HG03045 (cell line): ENCODE data around the gene IL37.
A peak's percentile ranks its signal among the peaks of the same experiment; 100 is the strongest.

ENCODE experiments used
- ATAC-seq: cut with Tn5 transposase; IDR thresholded peaks from one replicate; pipeline ENCODE4 v1.9.1; 2021; ENCODE audit warnings: mild to moderate bottlenecking, moderate library complexity; ENCODE audit not compliant: unreplicated experiment

Gene IL37, protein sequence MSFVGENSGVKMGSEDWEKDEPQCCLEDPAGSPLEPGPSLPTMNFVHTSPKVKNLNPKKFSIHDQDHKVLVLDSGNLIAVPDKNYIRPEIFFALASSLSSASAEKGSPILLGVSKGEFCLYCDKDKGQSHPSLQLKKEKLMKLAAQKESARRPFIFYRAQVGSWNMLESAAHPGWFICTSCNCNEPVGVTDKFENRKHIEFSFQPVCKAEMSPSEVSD

DNA sequence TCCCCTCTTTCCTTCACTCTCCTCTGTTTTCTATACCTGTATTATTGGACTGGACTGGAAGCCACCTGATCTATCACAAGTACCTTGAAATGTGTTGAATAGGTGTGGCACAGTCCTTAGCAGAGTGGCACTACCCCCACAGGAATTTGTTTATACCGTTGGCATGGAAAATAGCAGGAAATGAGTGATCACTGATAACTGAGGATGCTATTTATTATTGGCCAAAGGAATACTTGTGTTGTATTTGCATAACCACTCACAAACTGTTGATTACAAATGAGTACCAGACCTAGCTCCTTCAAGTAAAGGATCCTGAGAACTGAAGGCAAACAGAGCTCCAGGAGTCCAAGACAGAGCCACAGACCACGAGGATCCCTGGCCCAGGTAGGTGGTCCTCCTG lies at the start of gene IL37:
IL37 (plus strand) TSS at position 301 of the 400 bp plus-strand sequence. CDS start 1,848 bp downstream, outside the sequence.
- no peak for ATAC-seq

DNA sequence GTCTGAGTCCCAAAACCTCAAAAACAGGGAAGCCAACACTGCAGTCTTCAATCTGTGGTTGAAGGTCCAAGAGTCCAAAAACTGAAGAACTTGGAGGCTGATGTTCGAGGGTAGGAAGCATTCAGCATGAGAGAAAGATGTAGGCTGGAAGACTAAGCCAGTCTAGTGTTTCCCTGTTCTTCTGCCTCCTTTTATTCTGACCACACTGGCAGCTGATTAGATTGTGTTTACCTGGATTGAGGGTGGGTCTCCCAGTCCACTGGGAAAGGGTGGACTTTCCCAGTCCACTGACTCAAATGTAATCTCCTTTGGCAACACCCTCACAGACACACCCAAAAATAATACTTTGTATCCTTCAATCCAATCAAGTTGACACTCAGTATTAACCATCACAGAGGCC lies 46.9 kb upstream of the IL37 start:
- ATAC-seq, result no peak

DNA sequence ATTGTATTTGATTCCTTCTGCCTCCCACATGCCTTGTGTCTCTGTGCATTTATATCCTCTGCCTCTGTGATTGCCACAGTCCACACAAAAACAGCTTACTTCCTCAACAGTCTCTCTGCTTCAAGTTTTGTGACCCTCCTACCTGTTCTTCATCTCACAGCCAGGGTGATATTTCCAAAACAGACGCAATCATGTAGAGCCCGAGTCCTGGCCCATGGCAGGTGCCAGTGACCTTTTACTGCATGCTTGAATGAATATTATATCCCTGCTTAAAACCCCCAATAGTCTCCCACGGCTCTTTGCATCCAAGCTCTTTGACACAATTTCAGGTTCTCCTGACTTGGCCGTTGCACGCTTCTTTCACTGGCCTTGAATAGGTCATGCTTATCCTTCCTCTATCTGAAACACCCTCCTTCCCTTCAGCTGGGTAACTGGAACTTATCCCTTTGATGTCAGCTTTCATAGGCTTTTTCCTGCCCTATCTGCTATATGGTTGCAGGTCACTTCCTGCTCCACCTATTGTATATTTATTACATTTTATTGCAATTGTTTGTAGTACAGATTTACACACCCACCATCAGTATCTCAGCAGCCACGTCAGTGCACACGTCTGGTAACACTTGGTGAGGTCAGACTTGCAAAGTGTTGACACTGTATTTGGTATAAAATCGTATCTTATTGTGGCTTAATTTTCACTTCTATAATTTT lies 44.7 kb upstream of the IL37 start:
- ATAC-seq, result no peak

DNA sequence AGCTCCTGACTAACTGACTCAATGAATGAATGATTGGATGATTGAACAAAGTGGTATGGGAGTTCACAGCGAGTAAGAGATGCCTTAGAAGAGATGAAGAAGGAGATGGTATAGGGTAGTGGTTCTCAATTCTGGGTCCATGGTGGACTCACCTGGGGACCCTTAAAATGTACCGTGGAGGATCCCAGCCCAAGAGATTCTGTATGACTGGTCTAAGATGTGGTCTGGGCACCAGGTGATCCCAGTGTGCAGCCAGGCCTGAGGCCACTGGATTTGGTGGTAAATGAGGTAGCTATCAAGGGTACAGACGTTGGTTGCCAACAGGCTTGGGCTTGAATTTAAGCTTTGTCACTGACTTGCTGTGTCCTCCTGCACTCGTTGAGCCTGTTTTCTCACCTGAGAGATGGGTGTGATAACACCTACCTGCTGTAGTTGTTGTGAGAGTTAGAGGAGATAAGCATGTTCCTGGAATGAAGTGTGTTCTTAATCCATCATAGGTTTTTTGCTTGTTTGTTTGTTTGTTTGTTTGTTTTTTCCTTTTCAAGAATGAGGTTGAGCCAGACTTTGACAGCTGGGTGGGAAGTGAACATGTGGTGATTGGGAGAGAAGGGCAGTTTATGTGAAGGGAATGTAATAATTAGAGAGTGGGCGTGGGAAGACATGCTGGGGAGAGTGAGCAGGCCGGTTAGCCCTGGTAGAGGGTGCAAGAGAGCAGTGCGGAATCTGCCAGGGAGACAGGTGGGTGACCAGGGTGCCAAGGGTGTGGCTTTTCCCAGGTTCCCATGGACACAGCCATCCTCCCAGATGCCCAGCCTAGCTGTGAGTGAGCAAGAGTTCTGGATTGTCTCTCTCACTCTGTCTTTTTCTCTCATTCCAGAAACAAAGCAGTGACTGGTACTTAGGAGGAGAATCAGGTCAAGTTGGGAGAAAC lies 43.0 kb upstream of the IL37 start:
- ATAC-seq, result no peak

DNA sequence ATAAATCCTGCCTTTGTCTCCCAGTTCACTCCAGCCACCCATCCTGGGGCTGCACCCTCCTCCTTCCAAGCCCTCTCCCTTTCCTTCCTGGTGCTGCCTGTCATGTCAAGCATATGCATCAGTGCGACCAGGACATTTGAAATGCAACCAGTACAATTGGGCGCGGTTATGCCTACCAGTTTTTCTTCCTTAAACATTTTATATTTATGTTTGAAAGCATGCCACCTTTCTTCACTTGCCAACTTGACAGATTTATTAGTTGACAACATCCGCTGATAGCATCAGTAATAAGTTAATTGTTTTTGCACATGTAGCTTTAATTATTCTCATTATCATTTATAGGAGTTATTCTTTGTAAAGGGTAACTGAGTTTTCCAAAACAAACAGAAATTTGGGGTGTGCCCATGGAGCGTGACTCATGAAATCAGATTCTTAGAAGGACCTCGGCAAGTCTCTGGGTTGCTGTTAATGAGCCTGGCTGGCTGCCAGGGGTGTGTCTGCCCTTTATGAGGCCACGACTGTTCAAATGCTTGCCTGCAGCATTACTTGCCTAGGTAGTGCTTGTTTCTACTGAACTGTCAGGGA lies 41.6 kb upstream of the IL37 start:
- no peak for ATAC-seq

DNA sequence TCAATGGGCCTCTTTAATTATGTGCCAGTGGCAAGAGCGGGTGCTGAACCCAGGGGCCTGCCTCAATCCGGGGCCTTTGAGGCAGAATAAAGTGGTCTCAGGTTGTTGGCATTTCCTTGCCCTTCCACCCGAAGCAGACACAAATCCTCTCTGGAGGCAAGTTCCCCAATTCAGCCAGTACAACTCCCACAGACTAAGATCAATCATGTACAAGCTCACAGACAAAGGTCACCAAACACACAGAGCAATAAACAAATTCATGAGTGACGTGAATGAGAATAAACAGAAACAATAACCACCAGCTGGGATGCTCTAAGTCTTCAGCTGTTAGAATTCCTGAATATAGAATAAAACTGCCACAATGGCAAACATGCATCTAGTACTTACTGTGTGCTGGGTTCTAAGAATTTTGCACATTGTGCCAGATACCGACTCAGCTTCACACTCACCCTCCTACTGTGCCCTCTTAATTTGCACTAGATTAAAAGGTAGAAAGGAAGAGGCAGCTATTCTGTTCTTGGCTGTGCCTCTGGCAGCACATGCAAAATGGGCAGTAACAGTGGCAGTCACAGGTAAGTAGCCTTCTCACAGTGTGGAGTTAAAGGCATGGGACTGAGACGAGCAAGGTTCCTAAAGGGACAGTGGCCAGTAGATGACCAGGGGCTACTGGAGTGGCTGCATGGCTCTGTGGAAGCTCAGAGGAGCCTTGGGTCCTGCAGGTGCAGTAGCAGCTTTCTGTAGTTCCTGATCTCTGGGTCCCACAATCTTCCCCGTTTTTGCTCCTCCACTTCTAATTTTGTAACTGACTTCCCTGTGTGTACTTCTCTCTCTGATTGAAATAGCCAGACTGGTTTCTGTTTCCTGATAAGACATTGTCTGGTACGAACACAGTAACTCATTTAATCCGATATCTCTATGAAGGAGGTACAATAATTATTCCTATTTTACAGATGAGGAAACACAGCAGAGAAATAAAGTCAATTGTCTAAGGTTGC lies 39.8 kb upstream of the IL37 start:
- ATAC-seq, result no peak

DNA sequence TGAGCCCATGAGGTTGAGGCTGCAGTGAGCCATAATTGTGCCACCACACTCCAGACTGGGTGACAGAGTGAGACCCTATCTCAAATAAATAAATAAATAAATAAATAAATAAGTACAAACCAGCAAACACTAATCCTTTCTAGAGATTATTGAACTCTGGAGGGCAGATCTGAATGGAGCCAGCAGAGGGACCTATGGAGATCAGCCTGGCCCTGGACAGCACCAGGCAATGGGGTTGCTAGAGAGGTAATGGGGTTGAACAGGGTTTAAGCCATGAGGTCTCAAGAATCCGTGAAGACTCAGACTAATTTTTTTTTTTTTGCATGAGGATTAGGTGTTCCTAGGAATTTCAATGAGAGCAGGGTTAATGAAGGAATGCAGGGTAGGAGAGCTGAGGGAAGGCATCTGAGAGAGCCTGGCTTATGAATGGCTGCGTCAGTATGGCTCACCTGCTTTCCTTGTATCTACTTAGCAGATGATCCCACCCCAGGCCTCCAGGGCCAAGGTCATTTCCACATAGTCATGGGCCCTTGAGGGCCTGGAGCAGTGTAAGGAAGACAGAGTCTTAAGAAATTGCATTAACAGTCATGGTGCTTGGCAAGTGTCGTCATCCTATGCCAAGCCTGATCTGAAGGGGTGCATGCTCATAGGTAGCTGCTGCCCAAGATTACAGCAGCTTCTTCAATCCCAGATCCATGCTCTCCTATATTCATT lies 34.6 kb upstream of the IL37 start:
- ATAC-seq, result no peak

DNA sequence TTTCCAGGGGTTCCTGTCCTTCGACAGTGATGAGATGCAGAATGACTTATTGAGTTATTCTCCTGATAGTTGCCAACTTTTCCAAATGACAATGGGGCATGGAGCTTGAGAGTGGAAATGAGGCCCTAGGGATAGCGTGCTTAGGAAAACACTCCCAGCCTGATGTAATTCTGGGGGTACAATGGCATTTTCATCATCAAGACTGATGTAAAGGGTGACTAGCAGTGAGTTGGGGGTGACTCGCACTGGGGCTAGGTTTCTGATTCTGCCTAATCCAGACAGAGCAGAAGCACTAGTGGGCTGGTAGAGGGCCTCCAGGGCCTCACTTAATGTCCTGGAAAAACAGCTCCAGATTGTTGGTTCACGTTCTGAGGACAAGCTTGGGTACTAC lies 34.0 kb upstream of the IL37 start:
- no peak for ATAC-seq

DNA sequence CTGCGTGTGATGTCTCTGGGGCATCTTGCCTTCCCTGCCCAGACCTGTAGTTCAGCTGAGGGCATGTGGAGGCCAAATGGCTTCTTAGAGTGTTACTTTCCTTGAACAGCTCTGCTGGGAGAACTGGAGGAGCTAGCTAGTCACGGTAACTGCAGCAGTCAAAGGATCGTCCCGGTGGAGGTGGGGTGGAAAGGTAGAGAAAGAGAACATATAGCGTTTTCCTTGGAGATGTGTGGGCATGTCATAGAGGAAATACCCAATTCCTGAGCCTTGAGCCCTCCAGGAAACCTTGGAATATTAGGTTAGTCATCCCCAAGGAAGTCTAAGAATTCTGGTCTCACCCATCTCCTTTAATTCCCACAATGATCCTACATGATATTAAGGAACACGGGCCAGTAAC lies 33.5 kb upstream of the IL37 start:
- ATAC-seq, result no peak

DNA sequence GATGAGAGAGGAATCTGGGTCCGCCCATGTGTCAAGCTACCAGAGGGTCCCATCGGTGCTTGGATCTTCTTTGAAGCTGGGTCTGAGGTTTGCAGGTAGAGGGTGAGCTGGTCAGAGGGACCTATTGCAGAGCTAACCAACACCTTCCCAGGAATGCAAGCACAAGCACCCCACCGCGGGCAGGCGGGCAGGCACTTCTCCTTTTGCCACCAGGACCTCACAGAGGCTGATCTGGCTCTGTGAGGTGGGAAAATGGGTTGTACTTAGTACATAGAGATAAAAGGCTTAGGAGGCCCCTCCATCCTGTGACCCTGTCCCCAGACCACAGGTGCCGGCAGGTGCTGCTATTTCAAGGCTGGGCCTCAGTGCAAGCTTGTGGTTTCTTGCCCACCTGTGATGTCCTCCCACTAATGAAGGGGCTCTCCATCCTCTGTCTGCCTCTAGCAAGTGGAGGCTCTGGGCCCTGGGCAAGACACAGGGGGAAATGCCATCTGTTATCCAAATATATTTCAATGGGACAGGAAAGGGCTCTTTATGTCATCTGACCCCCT lies 31.4 kb upstream of the IL37 start:
- no peak for ATAC-seq

DNA sequence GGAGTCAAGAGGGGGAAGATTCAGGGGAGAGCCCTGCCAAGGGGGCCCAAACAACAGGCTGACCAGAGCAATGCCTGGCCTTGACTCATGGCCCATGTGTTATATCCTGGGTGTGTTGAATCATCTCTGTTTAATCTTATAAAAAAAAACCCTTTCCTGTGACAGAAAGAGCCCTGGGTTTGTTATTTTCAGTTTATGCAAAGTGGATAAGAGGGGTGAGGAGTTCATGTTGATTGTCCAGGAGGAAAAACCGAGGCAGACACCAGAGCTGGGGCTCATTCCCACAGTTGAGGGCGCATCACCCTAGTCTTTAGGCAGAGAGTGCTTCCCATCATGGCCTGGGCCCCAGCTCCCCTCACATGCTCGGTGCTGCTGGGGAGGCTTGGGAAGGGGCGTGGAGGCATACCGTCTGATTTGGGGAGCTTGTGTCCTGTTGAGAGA lies 30.9 kb upstream of the IL37 start:
- no peak for ATAC-seq

DNA sequence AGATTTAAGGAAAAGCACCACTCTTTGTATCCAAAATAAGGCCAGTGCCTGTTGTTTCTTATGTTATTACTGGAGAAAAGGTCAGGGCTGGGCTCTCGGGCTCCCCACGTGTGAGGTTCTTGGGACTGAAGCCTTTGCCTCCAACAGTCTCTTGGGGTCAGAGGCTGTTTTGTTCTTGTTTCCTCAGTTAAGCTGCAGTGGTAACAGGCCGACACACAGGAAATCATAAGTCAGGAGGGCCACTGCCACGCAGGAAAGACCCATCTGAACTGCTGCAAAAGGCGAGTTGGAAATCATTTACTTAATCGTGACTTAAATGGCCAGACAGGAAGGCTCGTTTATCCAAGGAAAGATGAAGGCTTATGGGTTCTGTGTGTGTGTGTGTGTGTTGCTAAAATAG lies 30.3 kb upstream of the IL37 start:
- ATAC-seq, result no peak

DNA sequence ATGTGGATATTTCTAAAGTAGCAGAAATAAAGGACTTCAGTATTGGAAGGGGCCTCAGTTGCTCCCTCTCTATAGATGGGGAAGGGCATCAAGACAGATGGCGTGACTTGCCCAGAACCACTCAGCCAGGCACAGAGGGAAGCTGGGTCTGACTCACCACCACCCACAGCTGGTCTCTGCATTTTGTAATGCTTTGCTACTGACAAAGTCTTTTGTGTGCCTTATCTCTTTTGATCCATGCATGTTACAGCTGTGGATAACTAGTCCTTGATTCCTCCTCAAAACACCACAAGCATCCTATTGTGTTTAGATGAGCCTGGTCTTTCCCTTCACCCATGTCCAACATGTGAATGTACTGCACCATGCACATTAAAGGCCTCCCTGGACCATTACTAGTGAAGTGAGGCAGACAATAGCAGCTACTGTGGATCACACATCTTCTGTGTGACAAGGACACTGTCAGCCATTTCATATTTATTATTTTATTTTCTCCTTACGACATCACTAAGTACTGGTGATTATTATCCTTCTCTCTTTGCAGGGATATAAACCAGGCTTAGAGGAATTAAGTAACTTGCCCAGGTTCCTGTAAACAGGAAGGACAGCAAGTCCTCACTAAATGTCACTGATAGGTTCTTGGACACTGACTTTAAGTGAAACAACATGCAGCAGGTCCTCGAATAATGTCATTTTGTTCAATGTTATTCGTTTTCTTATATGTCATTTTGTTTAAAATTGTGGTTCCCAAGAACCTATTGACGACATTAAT lies 29.6 kb upstream of the IL37 start:
- peak; percentile 75 for ATAC-seq

DNA sequence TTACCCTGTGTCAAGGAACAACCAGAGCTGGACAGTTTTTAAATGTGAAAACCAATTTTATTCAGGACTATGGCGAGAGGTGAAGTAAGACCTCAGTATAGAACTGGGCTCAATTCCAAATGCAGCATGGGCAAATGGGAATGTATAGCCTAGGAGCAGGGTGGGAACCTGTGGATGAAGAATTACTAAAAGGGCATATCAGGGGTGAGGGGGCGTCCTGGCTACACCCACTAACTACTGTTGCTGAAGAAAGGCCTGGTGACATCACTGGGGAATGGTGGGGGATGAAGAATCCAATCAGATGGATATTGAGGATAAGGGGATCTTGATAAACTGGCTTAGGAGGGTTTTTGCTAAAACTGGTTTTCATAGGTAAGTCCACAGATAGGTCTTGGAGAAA lies 27.3 kb upstream of the IL37 start:
- ATAC-seq, result no peak

DNA sequence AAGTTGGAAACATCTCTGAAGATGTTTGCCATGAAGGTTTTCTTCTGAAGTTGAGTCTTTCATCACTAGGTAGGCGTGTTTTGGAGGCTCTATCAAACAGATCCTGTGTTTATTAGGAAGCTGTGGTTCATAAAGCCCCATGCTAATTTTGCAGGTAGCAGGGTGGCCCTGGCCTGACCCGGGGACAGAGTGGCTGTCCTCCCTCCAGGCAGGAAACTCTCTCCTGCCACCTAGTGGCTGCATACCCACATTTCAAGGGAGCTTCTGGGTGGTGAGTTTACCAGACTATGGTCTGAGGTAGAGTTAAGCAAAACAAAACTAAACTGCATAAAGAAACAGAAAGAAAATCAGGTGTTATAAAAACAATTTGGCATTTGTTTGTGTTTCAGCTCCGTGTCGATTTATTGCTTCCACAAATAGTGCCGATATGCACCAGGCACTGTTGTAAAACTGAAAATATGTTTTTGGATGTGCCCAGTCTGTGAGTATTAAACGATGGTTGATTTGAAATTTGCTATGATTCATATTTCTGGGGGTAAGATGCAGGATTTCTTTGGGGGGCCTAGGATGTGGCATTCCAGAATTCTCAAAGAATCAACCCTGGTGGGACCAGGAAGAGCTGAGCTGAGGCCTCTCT lies 26.0 kb upstream of the IL37 start:
- peak; percentile 56 for ATAC-seq

DNA sequence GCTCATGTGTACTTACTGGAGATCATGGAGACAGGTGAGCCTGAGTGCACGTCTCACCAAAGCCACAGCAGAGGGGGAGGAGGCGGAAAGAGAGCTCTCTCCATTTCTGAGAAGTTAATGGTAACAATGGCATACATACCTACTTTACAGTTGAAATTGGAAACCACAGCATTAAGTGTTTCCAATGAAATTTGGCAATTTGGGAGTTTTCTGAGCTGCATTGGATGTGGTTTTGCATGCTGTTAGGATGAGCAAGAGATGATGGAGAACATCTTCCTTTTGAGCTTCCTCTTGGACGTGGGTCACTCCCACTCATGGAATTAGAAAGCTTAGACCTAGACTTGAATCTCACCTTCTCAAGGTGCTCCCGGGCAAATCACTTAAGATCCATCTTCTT lies 25.5 kb upstream of the IL37 start:
- ATAC-seq, result no peak

DNA sequence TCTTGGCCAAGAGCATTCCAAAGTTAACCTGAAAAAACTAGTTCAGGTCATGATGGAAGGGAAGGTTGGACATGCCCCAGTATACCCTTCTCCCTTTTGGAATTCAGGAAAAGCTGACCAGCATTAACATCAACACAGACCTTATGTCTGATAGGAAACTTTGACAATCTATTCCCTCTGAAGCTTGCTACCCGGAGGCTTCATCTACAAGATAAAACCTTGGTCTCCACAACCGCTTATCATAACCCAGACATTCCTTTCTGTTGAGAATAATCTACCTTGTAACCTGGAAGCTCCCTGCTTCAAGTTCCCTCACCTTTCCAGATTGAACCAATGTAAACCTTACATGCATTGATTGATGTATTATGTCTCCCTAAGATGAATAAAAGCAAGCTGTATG lies 24.7 kb upstream of the IL37 start:
- ATAC-seq, result no peak
